CD4-positive, CD25-positive, alpha-beta regulatory T cell (primary cell): ENCODE data around the gene GMDS. TPM values are rescaled to one million over a fixed set of nuclear protein-coding genes. Genes with fewer than 3 reads are reported as not detected.

Experiments
- ATAC-seq, 2 donors: fragments of 150-1000 bp; cut with Tn5 transposase; one replicate each; pipeline ENCODE4 v1.10.0; 2021; ENCODE audit warnings: low read depth in 2 of 2, moderate number of reproducible peaks in 2 of 2, moderate library complexity in 1 of 2
- DNase-seq, 3 donors: peaks; one replicate each; pipeline versions ENCODE4 v3.0.0 to v3.0.0-alpha.2; 2012 to 2022; ENCODE audit warnings: mixed read lengths in 1 of 3
- H3K27ac ChIP-seq: one replicate; pipeline ENCODE4 v1.7.0; 2013; ENCODE audit warnings: mild to moderate bottlenecking, low read length; ENCODE audit not compliant: insufficient read depth, poor library complexity, severe bottlenecking
- H3K27me3 ChIP-seq: one replicate; pipeline ENCODE4 v1.7.0; 2013; ENCODE audit warnings: low read length; ENCODE audit not compliant: control insufficient read depth, insufficient read depth
- H3K36me3 ChIP-seq: one replicate; pipeline ENCODE4 v1.7.0; 2013; ENCODE audit warnings: mild to moderate bottlenecking, low read length, moderate library complexity; ENCODE audit not compliant: control insufficient read depth, insufficient read depth
- H3K4me1 ChIP-seq: 2 replicates; pipeline ENCODE4 v1.7.0; 2013; ENCODE audit warnings: mild to moderate bottlenecking, low read length; ENCODE audit not compliant: insufficient read depth, control insufficient read depth, poor library complexity, severe bottlenecking
- H3K4me3 ChIP-seq: one replicate; pipeline ENCODE4 v1.7.0; 2013; ENCODE audit warnings: low read depth, mild to moderate bottlenecking, low read length, moderate library complexity
- H3K9me3 ChIP-seq, 2 experiments: 1 replicate in 1 of 2; 2 replicates in 1 of 2; pipeline ENCODE4 v1.7.0; 2013; ENCODE audit warnings: low read length in 2 of 2, mild to moderate bottlenecking in 1 of 2, moderate library complexity in 1 of 2; ENCODE audit not compliant: control insufficient read depth in 2 of 2
- H3K27ac Mint-ChIP-seq, 3 donors: one replicate each; pipeline ENCODE4 v1.8.0; 2020 to 2022; ENCODE audit warnings: mild to moderate bottlenecking in 3 of 3, mixed read lengths in 3 of 3, moderate library complexity in 2 of 3
- H3K27me3 Mint-ChIP-seq: one replicate; pipeline ENCODE4 v1.8.0; 2022; ENCODE audit warnings: mild to moderate bottlenecking, mixed read lengths
- H3K36me3 Mint-ChIP-seq: one replicate; pipeline ENCODE4 v1.8.0; 2020; ENCODE audit warnings: mixed read lengths
- H3K4me1 Mint-ChIP-seq, 4 donors: one replicate each; pipeline ENCODE4 v1.8.0; 2020 to 2022; ENCODE audit warnings: mixed read lengths in 4 of 4, mild to moderate bottlenecking in 1 of 4
- H3K4me3 Mint-ChIP-seq, 4 donors: one replicate each; pipeline ENCODE4 v1.8.0; 2020 to 2022; ENCODE audit warnings: mild to moderate bottlenecking in 4 of 4, mixed read lengths in 4 of 4, moderate library complexity in 3 of 4
- H3K9me3 Mint-ChIP-seq, 7 donors: one replicate each; pipeline ENCODE4 v1.8.0; 2020 to 2022; ENCODE audit warnings: mixed read lengths in 7 of 7, mild to moderate bottlenecking in 3 of 7, moderate library complexity in 2 of 7
- polyA plus RNA-seq, 4 donors: library from polyadenylated mRNA; unstranded; fragments of 300-500 nt; fragmentation: Illumina TruSeq; gene quantifications; one replicate each; pipeline ENCODE4 v1.2.3, GENCODE V29; 2021
- total RNA-seq: library from RNA; stranded (reverse); gene quantifications from one replicate; pipeline ENCODE4 v1.2.3, GENCODE V29; 2022

The GMDS gene
- total RNA-seq = 19.8 TPM
- 10 to 100 TPM; 17.5 to 23.9 (median 20.3) TPM for polyA plus RNA-seq

DNA sequence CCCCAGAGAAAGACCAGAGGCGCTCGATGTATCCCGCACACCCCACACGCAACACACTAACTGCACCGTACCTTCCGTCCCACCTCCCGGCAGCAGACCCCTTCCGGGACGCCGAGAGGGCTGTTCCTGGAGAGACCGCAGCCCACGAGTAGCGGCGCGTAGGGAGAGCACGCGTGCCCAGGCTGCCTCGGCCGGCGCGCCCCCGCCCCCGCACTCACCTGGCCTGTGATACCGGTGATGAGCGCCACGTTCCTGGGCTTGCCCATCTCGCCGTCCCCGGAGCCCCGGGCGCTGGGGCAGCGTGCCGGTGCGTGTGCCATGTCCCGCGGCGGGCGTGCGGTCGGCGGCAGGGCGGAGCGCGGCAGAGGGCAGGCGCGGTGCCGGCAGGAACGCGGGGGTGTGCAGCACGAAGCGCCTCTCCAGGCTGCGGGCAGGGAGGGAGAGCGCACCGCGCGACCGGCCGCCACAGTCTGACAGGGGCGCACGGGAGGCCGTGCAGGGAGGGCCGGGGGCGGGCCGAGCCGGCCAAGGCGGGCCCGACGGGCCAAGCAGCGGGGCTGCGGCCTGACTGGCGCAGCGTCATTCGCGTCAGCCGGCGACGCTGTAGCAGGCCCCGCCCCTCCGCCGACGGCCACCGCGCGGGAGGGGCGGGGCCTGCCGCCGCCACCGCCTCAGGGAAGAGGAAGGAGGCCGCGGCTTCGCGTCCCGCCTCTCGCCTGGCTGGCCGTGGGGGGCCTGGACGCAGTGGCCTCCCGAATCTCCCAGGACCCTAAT, at the start of gene GMDS:
GMDS (minus strand) TSS at position 503 of the 774 bp plus-strand sequence.
- ATAC-seq (peak; percentile 94 to 95), DNase-seq (peak; percentile 81 to 88 (median 81))
- Histone ChIP-seq H3K27ac (peak within 1 kb of the TSS; percentile 83), H3K4me1 (peaks cover 24% of the 10 kb centered on the region), H3K9me3 (no peaks in the 10 kb centered on the region), H3K36me3 (peaks cover 4% of the 10 kb centered on the region), H3K27me3 (no peaks in the 10 kb centered on the region), H3K4me3 (peak within 1 kb of the TSS; percentile 94)
- Mint-ChIP-seq H3K4me3 (peak within 1 kb of the TSS; percentile 90 to 99 (median 95)), H3K27me3 (no peaks in the 10 kb centered on the region), H3K36me3 (peaks cover 12% of the 10 kb centered on the region), H3K4me1 (peaks cover 26 to 69% (median 54%) of the 10 kb centered on the region in 4 donors), H3K9me3 (no peaks in the 10 kb centered on the region), H3K27ac (peak within 1 kb of the TSS; percentile 96 to 97 (median 97))

DNA sequence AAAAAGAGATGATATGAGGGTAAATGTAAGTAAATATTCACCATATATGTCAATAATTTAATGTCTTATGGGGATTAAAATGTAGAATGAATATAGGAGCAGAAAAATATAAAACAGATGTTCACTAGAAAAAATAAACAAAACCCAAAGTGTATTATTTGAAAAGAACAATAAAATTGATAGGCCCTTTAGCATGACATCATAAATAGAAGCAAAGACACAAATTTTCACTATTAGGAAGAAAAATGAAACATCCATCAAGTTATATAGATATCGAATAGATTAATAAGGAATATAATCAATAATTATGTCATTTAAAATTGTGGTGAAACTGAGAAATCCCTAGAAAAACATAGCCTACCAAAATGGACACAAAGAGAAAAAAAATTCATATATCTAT, 40.1 kb upstream of the GMDS start:
- Mint-ChIP-seq H3K36me3 (peaks cover 34% of the 10 kb centered on the region), H3K4me3 (no peak overlapping the region), H3K27me3 (no peaks in the 10 kb centered on the region), H3K27ac (no peak overlapping the region), H3K4me1 (no peaks in the 10 kb centered on the region), H3K9me3 (peaks cover 4 to 43% (median 30%) of the 10 kb centered on the region in 7 donors)
- Histone ChIP-seq H3K36me3 (peaks cover 5% of the 10 kb centered on the region), H3K9me3 (peaks cover 17 to 19% of the 10 kb centered on the region in 2 experiments), H3K27me3 (no peaks in the 10 kb centered on the region), H3K27ac (no peak overlapping the region), H3K4me1 (no peaks in the 10 kb centered on the region), H3K4me3 (no peak overlapping the region)
- DNase-seq = no peak
- ATAC-seq = no peak

DNA sequence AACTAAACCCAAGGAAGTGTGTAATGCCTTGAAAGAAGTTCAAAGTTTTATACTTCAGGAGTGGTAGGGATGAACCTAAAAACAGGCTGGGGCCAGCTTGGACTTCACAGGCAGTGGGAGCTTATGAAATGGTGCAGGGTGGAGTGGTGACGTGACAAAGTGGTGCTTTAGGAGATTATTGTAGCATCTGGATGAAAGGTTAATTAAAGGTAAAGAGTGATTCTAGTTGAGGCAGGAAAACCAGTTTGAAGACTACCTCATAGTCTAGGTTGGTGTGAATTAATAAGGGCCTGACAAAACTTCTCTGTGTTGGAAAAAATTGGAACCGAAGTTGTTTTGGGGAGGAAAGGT, 30.5 kb upstream of the GMDS start:
- Histone ChIP-seq H3K9me3 (peaks cover 16 to 18% of the 10 kb centered on the region in 2 experiments), H3K4me3 (no peak overlapping the region), H3K4me1 (no peaks in the 10 kb centered on the region), H3K36me3 (peaks cover 14% of the 10 kb centered on the region), H3K27ac (no peak overlapping the region), H3K27me3 (no peaks in the 10 kb centered on the region)
- Mint-ChIP-seq H3K4me1 (peaks cover 0 to 6% (median 4%) of the 10 kb centered on the region in 4 donors), H3K9me3 (peaks cover 7 to 20% (median 13%) of the 10 kb centered on the region in 7 donors), H3K27me3 (no peaks in the 10 kb centered on the region), H3K4me3 (no peak overlapping the region), H3K36me3 (peaks cover 57% of the 10 kb centered on the region), H3K27ac (no peak overlapping the region)
- ATAC-seq = no peak
- DNase-seq = no peak

DNA sequence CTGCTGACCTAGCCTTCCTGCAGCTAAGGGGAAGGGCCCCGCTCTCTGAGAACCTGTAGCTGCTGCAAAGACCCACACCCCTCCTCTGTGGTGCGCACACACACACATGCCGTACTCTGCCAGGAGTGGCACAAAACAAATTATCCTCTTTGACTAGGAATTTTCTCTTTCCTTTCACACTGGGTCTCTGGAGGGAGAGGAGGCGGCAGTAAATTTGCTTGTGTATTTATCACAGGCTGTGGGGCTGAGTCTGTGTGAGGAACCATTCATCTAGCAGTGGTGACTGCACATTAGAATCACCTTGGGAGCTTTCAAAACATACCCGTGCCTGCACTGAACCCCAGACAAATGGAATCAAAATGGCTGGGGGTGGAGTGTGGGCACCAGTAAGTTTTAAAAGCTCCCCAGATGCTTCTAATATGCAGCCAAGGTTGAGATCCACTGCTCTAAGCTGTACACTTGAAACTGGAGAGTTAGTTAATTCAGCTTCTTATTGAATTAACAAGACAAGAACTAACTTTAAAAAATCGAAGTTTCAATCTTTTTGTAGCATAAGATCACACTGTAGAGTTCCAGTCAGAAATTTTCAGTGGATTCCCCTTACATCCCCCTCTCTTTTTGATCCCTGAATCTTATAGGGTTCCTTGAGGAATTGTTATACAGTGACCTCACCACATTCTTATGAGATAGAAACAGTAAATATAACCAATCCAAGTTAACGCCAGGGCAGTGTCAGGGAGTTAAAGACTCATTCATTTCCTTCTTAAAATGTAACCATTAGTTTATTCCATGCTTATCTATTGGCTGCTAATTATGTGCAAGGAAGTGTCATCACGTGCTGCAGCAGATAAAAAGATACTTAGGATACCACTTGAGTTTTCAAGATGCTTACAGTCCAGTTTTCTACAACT, 29.8 kb upstream of the GMDS start:
- Mint-ChIP-seq H3K4me1 (peaks cover 0 to 6% (median 5%) of the 10 kb centered on the region in 4 donors), H3K27me3 (no peaks in the 10 kb centered on the region), H3K36me3 (peaks cover 58% of the 10 kb centered on the region), H3K27ac (no peak overlapping the region), H3K9me3 (peaks cover under 1 to 15% (median 8%) of the 10 kb centered on the region in 7 donors), H3K4me3 (no peak overlapping the region)
- Histone ChIP-seq H3K4me1 (no peaks in the 10 kb centered on the region), H3K27ac (no peak overlapping the region), H3K36me3 (peaks cover 17% of the 10 kb centered on the region), H3K9me3 (peaks cover 12 to 14% of the 10 kb centered on the region in 2 experiments), H3K27me3 (no peaks in the 10 kb centered on the region), H3K4me3 (no peak overlapping the region)
- DNase-seq (no peak), ATAC-seq (no peak)

DNA sequence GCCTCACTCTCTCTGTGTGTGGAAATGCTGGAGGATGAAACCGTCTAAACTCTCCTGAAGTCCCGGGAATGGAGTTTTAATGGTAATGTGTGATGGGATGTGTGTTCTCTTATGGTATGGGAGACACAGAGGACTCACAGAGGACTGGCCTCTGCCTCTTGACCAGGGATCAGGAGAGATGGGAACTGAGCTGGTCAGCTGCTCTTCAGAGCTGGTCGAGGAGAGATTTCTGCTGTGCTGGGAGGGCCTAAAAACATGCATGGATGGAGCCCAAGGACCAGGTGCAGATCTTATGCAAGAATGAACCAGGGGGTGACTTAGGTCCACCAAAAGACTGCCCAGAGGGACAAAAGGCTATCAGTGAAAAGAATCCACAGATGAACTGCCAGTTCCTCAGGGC, 27.3 kb upstream of the GMDS start:
- Histone ChIP-seq H3K9me3 (no peaks in the 10 kb centered on the region), H3K4me1 (no peaks in the 10 kb centered on the region), H3K36me3 (peaks cover 17% of the 10 kb centered on the region), H3K4me3 (no peak overlapping the region), H3K27me3 (no peaks in the 10 kb centered on the region), H3K27ac (no peak overlapping the region)
- peaks cover 52% of the 10 kb centered on the region for H3K36me3 Mint-ChIP-seq
- ATAC-seq (no peak), DNase-seq (no peak)
- H3K4me1 Mint-ChIP-seq = peaks cover 0 to 8% (median 5%) of the 10 kb centered on the region in 4 donors
- no peak overlapping the region for H3K4me3 Mint-ChIP-seq
- no peaks in the 10 kb centered on the region for H3K27me3 Mint-ChIP-seq
- H3K9me3 Mint-ChIP-seq = peaks cover 0 to 4% (median 0%) of the 10 kb centered on the region in 7 donors
- H3K27ac Mint-ChIP-seq = peak overlapping the region in 1 of 3 donors; percentile 64

DNA sequence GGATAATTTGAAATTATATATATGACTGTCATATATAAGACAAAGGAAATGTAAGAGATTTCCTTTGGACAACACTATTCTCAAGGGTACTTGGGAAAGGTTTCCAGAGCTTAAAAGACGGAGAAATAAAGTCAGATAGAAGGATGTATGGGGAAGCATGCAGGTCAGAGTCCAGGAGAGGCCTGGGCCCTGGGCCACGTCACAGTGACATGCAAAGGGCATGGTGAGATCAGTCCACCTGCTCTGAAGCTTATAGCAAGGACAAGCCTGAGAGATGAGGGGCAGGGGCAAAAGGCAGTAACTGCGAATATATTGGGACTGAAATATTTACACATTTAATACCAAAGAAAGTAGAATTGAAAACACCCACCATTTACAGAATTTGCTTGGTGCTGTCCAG, 24.6 kb upstream of the GMDS start:
- Histone ChIP-seq H3K4me1 (no peaks in the 10 kb centered on the region), H3K27ac (no peak overlapping the region), H3K9me3 (no peaks in the 10 kb centered on the region), H3K4me3 (no peak overlapping the region), H3K27me3 (no peaks in the 10 kb centered on the region), H3K36me3 (peaks cover 32% of the 10 kb centered on the region)
- ATAC-seq = no peak
- Mint-ChIP-seq H3K27me3 (no peaks in the 10 kb centered on the region), H3K27ac (no peak overlapping the region), H3K36me3 (peaks cover 56% of the 10 kb centered on the region), H3K9me3 (peaks cover 0 to 4% (median 0%) of the 10 kb centered on the region in 7 donors), H3K4me3 (no peak overlapping the region), H3K4me1 (peaks cover 0 to 10% (median 2%) of the 10 kb centered on the region in 4 donors)
- DNase-seq = no peak

DNA sequence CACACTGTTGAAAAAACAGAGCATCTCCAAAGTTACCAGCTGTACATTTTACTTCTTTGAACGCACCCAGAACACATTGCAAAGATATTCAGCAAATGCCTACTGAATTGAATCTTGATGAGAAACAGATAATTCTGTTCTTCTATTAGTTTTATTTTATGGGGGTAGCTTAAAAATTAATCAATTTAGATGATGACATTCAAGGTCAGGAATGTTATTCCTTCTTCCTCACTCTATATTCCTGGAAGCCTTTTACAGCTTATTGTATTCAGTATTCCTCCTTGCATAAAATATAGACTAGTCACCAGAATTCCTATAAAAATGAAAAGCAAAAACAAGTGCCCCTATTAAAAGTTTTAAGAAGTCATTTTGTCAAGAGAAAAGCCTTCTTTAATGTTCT, 21.4 kb upstream of the GMDS start:
- Histone ChIP-seq H3K36me3 (peaks cover 27% of the 10 kb centered on the region), H3K4me3 (no peak overlapping the region), H3K27ac (no peak overlapping the region), H3K27me3 (no peaks in the 10 kb centered on the region), H3K4me1 (no peaks in the 10 kb centered on the region), H3K9me3 (no peaks in the 10 kb centered on the region)
- peaks cover 0 to 4% (median 0%) of the 10 kb centered on the region in 7 donors for H3K9me3 Mint-ChIP-seq
- H3K4me3 Mint-ChIP-seq = no peak overlapping the region
- H3K27ac Mint-ChIP-seq = no peak overlapping the region
- no peaks in the 10 kb centered on the region for H3K27me3 Mint-ChIP-seq
- ATAC-seq (no peak), DNase-seq (no peak)
- peaks cover 52% of the 10 kb centered on the region for H3K36me3 Mint-ChIP-seq
- H3K4me1 Mint-ChIP-seq = peaks cover 0 to 11% (median 5%) of the 10 kb centered on the region in 4 donors
